Stimulated activated CD4-positive, alpha-beta T cell treated with anti-CD3 and anti-CD28 coated beads, Interleukin-1b, Interleukin-23, amount 100 ng/mL, for 24 hours (primary cell): ENCODE measurements around the gene NDUFB5.
"Not testable (repeated sequence)": the region's sequence is repeated elsewhere in the genome, so short reads cannot be mapped to it uniquely, and the experiment has no call there.

Experiments used
- DNase-seq, 4 experiments: peaks; one replicate each; pipeline ENCODE4 v3.0.0-alpha.2; 2020; ENCODE audit warnings: low read depth in 4 of 4, low spot score in 1 of 4

The NDUFB5 gene

DNA sequence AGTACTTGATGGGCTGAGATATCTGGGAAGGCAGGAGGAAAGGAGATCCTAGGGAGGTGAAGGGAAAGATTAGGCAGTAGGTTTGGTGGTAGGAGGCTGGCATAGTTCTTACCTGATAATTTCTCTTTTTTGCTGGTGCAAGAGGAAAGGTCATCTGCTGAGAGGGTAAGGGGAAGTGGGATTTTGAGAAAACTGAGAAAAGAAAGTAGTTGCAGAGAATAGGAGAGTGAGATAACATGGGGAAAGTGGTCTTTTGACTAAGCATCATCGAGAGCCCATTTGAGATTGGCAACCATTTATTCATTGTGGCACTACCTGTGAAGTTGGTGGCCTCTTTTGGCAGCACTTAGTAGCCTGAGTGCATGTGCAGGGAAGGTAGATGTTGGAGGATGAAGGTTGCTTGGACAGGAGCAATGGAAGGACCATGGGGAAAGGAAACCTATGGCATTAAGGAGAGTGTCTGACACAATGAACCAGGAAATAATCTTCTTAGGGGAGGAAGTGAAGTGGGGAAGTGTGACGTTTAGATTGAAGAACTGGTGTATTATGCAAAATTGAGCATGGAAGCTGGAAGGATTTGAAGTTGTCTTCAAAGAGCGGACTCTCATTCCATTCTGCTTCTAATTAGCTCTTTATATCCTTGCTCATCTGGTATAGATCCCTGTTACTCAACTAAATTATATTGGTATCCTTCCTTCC, 26.3 kb downstream of the NDUFB5 start:
- no peak for DNase-seq

DNA sequence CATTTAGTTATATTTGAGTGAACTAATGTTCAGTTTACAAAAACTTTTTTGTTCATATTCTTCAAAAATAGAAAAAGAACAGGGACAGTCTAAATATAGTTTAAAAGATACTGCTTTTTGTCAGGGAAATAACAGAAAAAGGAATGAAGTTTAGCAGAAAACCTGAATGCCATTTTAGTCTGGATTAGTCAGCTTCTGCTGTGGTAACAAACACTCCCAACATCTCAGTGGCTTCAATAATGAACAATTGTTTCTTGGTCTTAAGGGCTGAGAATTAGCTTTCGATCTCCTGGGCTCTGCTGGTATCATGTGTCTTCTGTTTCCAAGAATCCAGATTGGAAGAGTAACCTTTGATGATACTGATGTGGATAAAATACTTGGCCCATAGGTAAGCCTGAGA, 35.9 kb downstream of the NDUFB5 start:
- DNase-seq, result no peak

DNA sequence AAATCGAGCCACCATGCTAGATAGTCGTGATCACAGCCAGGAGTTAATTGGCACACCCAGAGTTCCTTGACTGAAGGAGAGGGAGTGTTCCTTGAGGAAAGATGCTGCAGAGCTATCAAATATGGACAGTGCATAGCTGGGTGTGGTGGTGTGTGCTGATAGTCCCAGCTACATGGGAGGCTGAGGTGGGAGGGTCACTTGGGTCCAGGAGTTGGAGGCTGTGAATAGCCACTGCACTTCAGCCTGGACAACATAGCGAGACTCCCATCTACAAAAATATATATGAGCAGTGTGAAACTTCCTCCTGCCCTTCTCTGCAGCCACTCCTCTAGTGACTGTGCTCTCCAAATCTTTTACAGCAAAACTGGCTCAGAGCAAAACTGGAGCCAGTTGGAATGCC, 38.3 kb downstream of the NDUFB5 start:
- no peak for DNase-seq

DNA sequence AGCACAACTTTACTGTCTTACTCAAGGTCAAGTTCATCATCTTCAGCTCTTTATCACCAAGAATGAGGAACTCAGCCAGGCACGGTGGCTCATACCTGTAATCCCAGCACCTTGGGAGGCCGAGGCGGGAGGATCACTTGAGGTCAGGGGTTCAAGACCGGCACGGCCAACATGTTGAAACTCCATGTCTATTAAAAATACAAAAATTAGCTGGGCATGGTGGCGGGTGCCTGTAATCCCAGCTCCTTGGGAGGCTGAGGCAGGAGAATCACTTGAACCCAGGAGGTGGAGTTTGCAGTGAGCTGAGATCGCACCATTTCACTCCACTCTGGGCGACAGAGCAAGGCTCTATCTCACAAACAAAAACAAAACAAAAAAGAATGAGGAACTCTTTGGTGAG, 39.2 kb downstream of the NDUFB5 start:
- not testable (repeated sequence) for DNase-seq

DNA sequence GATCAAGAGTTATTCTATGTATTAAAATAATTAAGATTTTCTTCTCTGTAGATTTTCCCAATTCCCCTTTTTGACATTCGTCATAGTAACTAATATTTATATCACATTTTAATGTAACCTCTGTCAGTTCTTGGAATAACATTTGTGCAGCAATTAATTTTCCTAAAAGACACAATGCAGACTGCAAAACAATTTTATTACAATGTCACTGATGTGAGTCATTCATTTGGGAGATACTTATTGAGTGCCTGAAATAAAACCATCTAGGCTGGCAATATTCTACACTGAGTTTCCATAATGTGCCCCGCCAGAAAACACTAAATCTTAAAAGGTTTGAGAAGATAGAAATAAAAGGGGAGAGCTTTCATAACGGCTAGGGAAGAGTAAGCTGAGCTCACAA, 41.6 kb downstream of the NDUFB5 start:
- no peak for DNase-seq

DNA sequence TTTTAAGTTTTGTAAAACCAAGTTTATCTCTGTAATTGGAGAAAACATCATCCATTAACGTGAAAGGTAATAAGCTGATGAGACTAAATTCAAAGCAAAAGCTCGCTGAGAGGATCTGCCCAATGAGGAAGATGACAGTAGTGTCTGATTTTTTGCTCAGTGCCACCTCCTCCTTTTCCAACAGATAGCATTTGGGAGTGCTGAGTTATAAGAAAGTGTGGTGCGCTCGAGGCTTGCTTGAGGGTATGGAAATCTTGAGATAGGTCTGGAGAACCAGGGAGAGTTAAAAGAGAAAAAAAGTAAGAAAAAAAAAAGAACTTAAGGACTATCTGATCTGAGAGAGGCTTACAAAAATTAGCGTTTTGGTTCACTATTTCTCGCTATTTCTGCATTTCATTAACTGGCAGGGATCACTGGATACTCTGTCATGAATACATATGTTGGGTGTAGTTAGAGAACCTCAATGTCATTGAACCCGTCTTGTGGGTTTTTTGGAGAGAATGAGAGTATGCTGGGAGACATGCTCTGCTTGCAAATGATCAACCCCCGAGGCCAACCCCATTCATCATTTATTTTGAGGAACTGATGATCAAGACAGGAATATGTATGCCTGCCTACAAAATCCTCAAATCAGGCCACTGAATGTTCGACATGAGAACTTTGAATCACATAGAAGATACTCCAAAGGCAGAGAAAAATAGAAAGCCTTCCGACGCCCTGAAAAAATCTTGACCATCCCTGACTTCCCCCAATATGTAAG, 47.3 kb downstream of the NDUFB5 start:
- no peak for DNase-seq

DNA sequence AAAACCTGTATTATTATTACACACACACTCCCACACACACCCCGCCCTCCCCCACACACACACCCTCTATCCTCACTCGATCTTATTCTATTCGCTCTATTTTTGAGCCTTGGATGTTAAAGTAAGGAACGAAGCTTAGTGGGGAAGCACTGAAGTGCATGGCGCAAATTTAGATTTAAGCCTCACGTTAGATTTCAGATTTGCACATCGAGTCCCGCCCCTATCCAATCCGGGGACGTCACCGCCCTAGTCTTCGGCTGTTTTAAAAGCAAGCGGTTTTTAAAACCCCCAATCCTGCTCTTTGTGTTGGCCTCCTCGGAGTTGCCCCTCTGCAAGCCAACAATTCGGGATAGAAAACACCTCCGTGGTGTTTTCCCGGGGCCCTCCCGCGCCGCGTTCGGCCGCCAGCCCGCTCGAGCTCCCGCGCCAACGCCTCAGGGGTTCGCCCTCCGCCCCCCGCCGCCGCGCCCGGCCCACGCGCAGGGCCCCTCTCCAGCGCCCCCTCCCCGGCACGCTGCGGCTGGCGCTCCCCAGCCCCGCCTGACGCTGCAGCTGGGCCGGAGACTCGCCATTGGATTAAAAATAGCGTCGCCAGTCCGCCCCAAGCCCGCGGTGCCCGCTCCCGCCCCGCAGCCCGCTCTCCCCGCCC, 48.0 kb downstream of the NDUFB5 start, which contains the start of gene USP13:
Gene USP13 (plus strand): TSS at position 594 of the 649 bp plus-strand sequence. CDS start 186 bp downstream, outside the sequence.
- DNase-seq, result peak; percentile 10 to 42 (median 29)

DNA sequence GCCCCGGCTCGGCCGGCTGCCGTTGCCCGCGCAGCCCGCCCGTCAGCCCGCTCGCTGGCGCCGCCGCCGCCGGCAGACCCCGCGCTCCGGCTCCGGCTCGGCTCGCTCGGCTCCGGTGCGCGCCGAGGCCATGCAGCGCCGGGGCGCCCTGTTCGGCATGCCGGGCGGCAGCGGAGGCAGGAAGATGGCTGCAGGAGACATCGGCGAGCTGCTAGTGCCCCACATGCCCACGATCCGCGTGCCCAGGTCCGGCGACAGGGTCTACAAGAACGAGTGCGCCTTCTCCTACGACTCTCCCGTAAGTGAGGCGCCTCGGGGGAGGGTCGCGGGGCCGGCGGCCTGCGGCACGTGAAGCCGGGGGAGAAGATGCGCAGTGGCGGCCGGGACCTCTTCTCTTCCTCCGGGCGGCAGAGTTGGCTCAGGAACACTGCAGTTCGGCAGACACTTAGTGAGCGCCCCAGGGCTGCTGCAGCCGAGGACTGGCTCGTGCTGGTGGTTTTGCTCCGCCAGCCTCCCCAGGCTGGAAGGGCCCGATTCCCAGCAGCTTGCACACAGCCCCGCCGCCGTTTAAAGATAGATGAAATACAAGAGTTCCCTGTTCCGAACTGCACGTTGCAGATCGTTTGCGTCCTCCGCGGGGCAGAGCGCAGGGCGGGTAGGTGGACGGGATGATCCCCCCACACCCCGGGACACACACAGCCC, 48.7 kb downstream of the NDUFB5 start:
- DNase-seq, result peak; percentile 21 to 48 (median 36)

DNA sequence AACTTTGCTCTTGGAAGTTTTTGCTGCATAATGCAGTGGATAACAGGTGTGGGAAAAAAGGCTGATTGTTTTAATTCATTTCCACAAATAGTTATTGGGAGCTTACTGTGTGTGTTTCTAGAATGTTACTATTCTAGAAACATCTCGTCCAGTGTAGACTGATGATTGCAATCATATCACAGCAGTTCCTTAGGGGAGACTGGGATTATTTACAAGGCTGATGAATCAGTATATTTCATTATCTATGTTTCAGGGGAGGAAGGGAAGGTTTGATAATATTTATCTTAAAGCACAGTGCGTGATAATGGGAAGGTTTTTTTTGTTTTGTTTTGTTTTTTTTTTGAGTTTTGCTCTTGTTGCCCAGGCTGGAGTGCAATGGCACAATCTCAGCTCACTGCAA, 50.6 kb downstream of the NDUFB5 start:
- DNase-seq, result no peak

DNA sequence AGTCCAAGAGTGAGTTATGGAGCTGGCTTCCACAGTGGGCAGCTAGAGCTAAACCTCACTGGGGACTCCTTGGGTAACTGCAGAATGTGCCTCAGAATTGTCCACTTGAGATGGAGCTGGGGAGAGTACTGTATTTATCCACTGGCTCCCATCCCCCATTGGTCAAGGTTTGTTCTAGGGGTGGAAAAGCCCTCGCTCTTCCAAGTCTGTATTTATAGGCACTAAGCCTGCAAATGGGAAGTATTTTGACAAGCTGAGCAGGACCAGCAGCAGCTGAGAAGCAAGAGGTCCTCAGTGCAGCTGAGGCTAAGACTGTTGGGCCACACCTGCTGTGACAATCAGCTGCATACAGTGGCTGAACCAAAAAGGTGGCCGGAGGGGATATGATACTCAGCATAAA, 54.0 kb downstream of the NDUFB5 start:
- DNase-seq, result no peak

DNA sequence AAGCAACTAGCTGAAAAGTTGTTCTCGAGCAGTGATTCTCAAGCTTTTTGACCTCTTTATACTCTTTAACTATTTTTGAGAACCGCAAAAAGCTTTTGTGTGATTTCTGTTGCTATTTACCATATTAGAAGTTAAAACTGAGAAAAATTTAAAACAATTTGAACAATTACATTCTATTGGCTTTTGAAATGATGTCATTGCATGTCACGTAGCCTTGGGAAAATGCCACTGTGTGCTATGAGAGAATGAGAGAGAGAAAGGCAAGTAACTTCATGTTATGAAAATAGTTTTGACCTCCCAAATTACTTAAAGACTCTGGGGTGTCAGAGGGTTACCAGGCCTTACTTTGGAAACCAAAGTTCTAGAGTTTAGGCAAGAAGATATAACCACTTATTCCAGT, 56.3 kb downstream of the NDUFB5 start:
- no peak for DNase-seq

DNA sequence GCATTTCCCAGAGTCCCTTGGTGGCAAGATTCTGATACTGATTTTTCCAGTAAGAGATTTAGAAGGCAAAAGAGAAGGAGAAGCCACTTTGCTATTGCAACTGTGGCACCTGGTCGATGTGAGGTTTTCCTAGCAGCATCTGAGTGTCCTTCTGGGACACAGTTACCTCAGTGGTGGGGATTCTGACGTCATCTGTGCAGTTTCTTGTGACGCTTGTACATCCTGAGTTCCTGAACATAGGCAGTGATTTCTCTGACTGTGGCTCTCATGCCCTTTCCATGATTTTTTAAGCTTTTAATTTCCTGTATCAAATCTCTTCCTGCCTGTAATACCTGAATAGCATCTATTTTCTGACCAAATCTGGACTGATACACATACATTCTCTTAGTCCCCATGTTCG, 57.2 kb downstream of the NDUFB5 start:
- no peak for DNase-seq

DNA sequence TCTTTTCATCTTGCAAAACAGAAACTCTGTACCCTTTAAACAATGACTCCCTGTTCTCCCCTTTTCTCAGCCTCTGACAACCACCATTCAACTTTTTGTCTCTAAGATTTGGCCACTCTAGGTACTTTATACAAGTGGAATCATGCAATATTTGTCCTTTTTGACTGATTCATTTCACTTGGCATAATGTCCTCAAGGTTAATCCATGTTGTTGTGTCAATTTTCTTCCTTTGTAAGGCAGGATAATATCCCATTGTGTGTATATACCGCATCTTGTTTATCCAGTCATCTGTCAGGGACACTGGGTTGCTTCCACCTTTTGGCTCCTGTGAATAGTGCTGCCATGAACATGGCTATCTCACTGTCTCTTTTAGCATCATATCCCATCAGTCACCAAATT, 58.5 kb downstream of the NDUFB5 start:
- no peak for DNase-seq

DNA sequence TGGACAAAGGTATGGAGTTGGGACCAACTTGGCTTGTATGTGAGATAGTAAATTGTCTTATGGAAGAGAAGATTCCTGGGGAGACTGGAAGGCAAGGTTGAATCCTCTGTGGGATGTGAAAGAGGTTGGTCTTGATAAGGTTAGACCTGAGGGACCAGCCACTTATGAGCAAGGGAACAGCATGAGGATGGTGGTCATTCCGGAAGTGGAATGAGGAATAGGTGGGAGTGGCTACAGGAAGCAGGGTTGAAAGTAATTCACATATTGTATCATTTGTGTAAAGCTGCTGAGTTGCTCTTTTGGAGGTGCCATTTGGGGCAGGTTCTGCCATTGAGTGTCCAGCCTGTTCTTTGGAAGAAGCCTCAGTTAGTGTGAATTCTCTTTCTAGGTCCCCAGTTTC, 61.4 kb downstream of the NDUFB5 start:
- no peak for DNase-seq

DNA sequence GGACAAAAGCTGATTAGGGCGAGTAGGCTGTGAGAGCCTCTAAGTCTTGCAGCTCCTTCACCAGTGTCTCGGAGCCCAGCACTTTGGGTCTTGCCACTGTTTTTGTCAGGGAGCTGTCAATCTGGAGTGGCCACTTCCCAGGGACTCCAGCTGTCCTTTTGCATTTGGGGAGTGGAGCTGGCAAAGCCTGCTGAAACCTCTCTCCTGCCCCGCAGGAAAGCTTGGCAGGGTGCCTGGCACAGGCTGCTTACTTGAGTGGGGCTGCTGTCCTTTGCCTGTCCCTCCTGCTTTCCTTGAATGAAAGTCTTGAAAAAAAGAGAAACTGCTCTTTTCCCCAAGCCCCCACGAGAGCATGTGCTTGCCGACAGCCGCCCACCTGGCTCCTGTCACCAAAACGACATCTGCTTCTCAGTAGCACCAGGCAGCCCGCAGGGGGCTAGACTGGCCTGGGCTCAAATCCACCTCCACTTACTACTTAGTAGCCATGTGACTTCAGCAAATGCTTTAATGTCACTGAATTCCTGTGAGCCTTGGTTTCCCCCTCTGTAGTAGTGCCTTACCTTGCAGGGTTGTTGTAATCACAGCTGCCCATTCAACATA, 61.9 kb downstream of the NDUFB5 start:
- no peak for DNase-seq

DNA sequence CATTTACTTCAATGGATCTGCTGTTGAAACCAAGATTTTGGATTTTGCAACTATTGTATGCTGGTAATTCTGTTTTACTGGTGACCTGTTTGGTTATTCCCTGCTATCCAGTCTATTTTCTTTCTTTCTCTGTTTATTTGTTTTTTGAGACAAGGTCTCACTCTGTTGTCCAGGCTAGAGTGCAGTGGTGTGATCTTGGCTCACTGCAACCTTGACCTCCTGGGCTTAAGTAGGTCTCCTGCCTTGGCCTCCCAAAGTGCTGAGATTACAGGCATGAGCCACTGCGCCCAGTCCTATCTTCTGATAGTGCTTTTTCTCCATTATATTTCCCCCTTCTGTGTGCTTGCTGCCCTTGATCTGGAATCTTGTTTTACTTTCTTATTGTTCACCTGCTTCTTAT, 63.8 kb downstream of the NDUFB5 start:
- DNase-seq, result no peak

DNA sequence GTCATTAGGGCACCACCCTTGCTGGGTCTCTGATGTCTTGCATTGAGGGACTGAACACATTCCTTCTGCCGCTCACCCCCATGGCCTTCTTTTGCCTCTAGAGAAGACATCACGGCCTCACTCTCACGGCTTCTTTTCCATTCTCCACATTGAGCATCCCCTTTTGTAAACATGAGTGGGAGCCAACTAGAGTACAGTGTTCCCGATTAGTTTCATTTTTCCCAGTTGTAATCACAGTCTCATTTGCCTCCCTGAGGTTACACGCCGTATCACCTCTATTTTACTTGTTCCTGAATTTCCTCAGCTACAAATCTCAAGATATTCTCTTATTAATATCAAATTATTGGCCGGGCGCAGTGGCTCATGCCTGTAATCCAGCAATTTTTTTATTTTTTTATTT, 65.7 kb downstream of the NDUFB5 start:
- DNase-seq, result no peak

DNA sequence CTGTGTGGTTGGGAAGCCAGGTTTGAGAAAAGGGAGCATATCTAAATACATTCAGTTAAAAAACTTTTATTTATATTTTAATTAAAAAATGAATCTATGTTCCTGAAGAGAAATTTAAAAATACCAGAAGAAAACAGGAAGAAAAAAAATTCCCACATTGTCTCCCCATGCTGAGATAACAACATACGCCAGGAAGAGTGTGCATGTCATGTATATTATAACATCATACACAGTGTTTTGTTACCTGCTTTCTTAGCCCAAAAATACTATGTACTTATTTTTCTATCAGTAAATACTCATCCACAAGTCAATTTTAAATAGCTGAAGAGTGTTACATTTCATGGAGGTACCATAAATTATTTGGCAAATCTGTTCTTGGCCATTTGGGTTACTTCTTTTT, 66.7 kb downstream of the NDUFB5 start:
- DNase-seq, result no peak

DNA sequence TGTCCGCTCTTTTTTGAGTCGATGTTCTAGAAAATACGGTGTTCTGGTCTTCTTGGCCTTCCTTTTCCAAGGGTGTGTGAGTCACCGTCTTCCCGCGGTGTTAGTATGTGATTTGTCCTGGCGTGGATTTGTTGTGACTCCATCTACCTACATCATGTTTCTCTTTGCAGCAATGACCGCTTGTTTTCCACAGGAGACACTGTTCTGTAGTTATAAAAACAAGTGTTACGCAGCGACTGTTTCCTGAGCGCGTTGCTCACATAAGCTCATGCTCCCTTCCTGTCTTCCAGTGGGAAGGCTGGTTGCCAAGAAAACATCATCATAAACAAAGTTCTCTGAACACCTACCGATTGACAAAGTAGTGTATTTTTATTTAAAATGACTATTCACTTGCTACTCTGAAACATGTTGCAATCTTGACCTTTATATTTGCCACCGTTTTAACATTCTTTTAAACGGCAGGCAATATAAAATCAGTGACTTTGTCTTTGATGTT, 67.2 kb downstream of the NDUFB5 start:
- DNase-seq, result no peak

DNA sequence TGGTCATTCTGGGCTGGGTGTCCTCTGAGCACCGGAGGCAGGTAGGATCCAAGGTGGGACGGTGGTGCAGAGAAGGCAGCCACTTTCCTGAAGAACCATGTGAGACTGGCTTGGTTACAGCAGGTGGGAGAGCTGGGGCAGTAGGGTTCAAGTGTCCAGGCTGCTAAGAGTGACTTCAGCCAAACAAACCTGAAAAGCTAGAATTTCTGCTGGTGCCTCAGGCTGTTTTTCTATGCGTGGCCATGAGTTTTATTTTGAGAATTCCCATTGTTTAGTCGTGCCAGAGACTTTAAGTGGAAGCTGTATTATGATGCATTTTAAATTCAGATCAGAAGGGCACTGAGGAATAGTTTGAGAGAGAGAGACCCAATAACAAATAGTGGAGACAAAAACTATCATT, 68.3 kb downstream of the NDUFB5 start:
- no peak for DNase-seq

DNA sequence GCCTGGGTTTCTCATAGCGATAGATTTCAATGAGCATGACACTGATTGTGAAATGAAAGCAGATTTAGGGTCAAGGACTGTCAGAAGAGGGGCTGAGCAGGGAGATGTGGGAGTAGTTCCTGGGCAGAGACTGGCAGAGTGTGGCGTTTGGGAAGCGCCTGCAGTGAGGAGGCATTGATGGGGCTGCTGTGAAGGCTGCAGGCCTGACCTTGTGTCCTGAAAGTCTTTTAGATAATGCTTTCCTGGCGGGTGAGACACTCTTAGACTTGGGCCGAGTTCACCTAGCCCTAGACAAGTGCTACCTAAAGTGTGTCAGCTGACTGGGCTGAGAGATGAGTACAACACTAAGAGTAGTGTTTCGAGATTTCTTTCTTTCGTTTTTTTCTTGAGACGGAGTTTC, 68.9 kb downstream of the NDUFB5 start:
- DNase-seq, result no peak
